Common myeloid progenitor, CD34-positive (primary cell): ENCODE results near the gene UVRAG.

Experiments used
- CTCF ChIA-PET: fragments of 350-600 bp; sonication (Branson Sonifier 250); formaldehyde crosslinking; loops from one replicate; lab custom pipeline; 2021; ENCODE audit warnings: antibody characterized with exemption; lab: Charles Lee
- POLR2A ChIA-PET: fragments of 350-600 bp; sonication (Branson Sonifier 250); formaldehyde crosslinking; loops from one replicate; lab custom pipeline; 2021; ENCODE audit warnings: antibody characterized with exemption; lab: Charles Lee
- DNase-seq, 3 donors: peaks; one replicate each; pipeline versions ENCODE4 v3.0.0 to v3.0.0-alpha.2; 2013
- H3K27ac ChIP-seq, 2 experiments: 1 replicate in 1 of 2; 2 replicates in 1 of 2; pipeline ENCODE4 v1.7.0; 2013; ENCODE audit warnings: inconsistent platforms in 2 of 2, low read length in 2 of 2, mild to moderate bottlenecking in 2 of 2, low read depth in 1 of 2, moderate library complexity in 1 of 2; ENCODE audit not compliant: severe bottlenecking in 2 of 2, insufficient read depth in 1 of 2, poor library complexity in 1 of 2
- H3K27me3 ChIP-seq, 5 experiments: replicated peaks in 2 of 5; 1 replicate in 3 of 5; 2 replicates in 2 of 5; pipeline versions ENCODE4 v1.6.1 to v1.7.0; 2013; ENCODE audit warnings: low read length in 4 of 5, mild to moderate bottlenecking in 2 of 5, moderate library complexity in 2 of 5, inconsistent platforms in 1 of 5; ENCODE audit not compliant: insufficient read depth in 5 of 5, control insufficient read depth in 4 of 5
- H3K36me3 ChIP-seq, 4 experiments: 1 replicate in 2 of 4; 2 replicates in 2 of 4; pipeline versions ENCODE4 v1.6.1 to v1.7.0; 2013; ENCODE audit warnings: low read length in 3 of 4, control low read depth in 1 of 4, mild to moderate bottlenecking in 1 of 4; ENCODE audit not compliant: control insufficient read depth in 4 of 4, insufficient read depth in 4 of 4
- H3K4me1 ChIP-seq, 4 experiments: 1 replicate in 3 of 4; 2 replicates in 1 of 4; pipeline versions ENCODE4 v1.6.1 to v1.7.1; 2013; ENCODE audit warnings: low read length in 3 of 4, mild to moderate bottlenecking in 3 of 4, control low read depth in 1 of 4, inconsistent platforms in 1 of 4, moderate library complexity in 1 of 4; ENCODE audit not compliant: control insufficient read depth in 4 of 4, insufficient read depth in 4 of 4; ENCODE audit errors: control extremely low read depth in 1 of 4
- H3K4me3 ChIP-seq, 7 experiments: 1 replicate in 4 of 7; 2 replicates in 3 of 7; pipeline versions ENCODE4 v1.5.1 to v1.7.0; 2013; ENCODE audit warnings: mild to moderate bottlenecking in 7 of 7, low read length in 6 of 7, moderate library complexity in 6 of 7, inconsistent platforms in 2 of 7, low read depth in 2 of 7, control low read depth in 1 of 7; ENCODE audit not compliant: insufficient read depth in 4 of 7, control insufficient read depth in 1 of 7; ENCODE audit errors: extremely low read depth in 1 of 7
- H3K9me3 ChIP-seq, 5 experiments: 1 replicate in 4 of 5; 2 replicates in 1 of 5; pipeline versions ENCODE4 v1.6.1 to v1.7.1; 2013; ENCODE audit warnings: low read length in 4 of 5, mild to moderate bottlenecking in 2 of 5, inconsistent platforms in 1 of 5, low read depth in 1 of 5, moderate library complexity in 1 of 5; ENCODE audit not compliant: control insufficient read depth in 4 of 5, insufficient read depth in 2 of 5; ENCODE audit errors: control extremely low read depth in 1 of 5
- WGBS: methylation state at CpG from one replicate; pipeline ENCODE4 v1.1.5; 2013; ENCODE audit not compliant: insufficient coverage; 5-methylcytosine and 5-hydroxymethylcytosine counted together

Gene UVRAG

GRCh38 chr11:76188873-76189272 lies 373.9 kb downstream of the UVRAG start:
- Histone ChIP-seq H3K27me3 (no peaks in the 10 kb centered on the region), H3K36me3 (no peaks in the 10 kb centered on the region), H3K27ac (no peak overlapping the region), H3K4me3 (no peak overlapping the region), H3K9me3 (no peaks in the 10 kb centered on the region), H3K4me1 (peaks cover 0 to 14% (median 11%) of the 10 kb centered on the region in 4 experiments)
- no peak for DNase-seq
- ChIA-PET CTCF (no interaction called here), POLR2A (no interaction called here)
- WGBS = 100% methylated on average over 4 of the region's 4 CpGs

GRCh38 chr11:76189682-76190081 lies 374.7 kb downstream of the UVRAG start:
- POLR2A ChIA-PET = no interaction called here
- no peaks in the 10 kb centered on the region for H3K9me3 ChIP-seq
- H3K4me3 ChIP-seq = no peak overlapping the region
- H3K27me3 ChIP-seq = no peaks in the 10 kb centered on the region
- CTCF ChIA-PET = interaction anchor here (1.4 kb wide), 1 partner anchor 18 kb away, joined by 5 read pairs; no protein-coding TSS in a partner anchor
- DNase-seq = no peak
- WGBS = 85% methylated on average over 6 of the region's 6 CpGs
- H3K36me3 ChIP-seq = no peaks in the 10 kb centered on the region
- peaks cover 0 to 6% (median 5%) of the 10 kb centered on the region in 4 experiments for H3K4me1 ChIP-seq
- H3K27ac ChIP-seq = no peak overlapping the region

DNA sequence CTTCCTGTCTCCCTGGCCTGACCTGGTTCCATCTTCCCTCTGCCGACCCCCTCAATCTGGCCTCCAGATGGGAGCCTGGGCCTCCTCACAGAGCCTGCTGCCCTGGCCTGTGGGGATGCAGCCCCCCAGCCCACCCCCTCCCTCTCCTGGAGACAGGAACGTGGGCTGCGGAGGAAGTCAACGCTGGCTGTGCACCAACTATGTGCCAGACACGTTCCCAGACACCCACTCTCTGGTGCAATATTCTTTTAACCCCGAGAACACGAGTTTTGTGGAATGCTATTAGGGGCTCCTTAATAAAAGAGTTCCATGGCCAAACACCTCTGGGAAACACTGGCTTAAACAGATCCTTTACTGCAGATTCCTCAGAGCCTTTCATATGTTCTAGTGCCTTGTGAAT lies 375.4 kb downstream of the UVRAG start:
- CTCF ChIA-PET = interaction anchor here (1.4 kb wide), 1 partner anchor 17 kb away, joined by 5 read pairs; no protein-coding TSS in a partner anchor
- H3K27me3 ChIP-seq = no peaks in the 10 kb centered on the region
- WGBS = 65% methylated on average over 6 of the region's 7 CpGs
- DNase-seq = no peak
- H3K4me1 ChIP-seq = no peaks in the 10 kb centered on the region
- no peak overlapping the region for H3K27ac ChIP-seq
- POLR2A ChIA-PET = no interaction called here
- no peaks in the 10 kb centered on the region for H3K9me3 ChIP-seq
- H3K36me3 ChIP-seq = no peaks in the 10 kb centered on the region
- no peak overlapping the region for H3K4me3 ChIP-seq
